Hematopoietic multipotent progenitor cell treated with erythropoietin and hydrocortisone succinate and interleukin-3 and kit ligand, for 15 days (in vitro differentiated cells): ENCODE results near the gene TBCD.

Experiments used
- DNase-seq: peaks from one replicate; pipeline ENCODE4 v3.0.0-alpha.2; 2015; ENCODE audit warnings: low spot score

Gene TBCD

GRCh38 chr17:82926081-82926480 lies 174.2 kb downstream of the TBCD start:
- no peak for DNase-seq

- DNase-seq = no peak
Observed at GRCh38 chr17:82926716-82927115, 174.9 kb downstream of the TBCD start.

- DNase-seq = no peak
Observed at GRCh38 chr17:82927311-82927660, 175.4 kb downstream of the TBCD start.

- no peak for DNase-seq
Observed at GRCh38 chr17:82927661-82928601, 176.1 kb downstream of the TBCD start.

GRCh38 chr17:82929011-82929622 lies 177.3 kb downstream of the TBCD start:
- DNase-seq = no peak

- DNase-seq = no peak
Observed at GRCh38 chr17:82929676-82930042, 177.8 kb downstream of the TBCD start.

- DNase-seq = no peak
Observed at GRCh38 chr17:82930043-82930923, 178.4 kb downstream of the TBCD start.

GRCh38 chr17:82930924-82931698 lies 179.2 kb downstream of the TBCD start:
- DNase-seq = no peak

- no peak for DNase-seq
Observed at GRCh38 chr17:82931699-82932517, 180.0 kb downstream of the TBCD start.

- no peak for DNase-seq
Observed at GRCh38 chr17:82932518-82933310, 180.8 kb downstream of the TBCD start.

- DNase-seq = no peak
Observed at GRCh38 chr17:82933911-82934310, 182.0 kb downstream of the TBCD start.

- no peak for DNase-seq
Observed at GRCh38 chr17:82935966-82936767, 184.3 kb downstream of the TBCD start.

GRCh38 chr17:82936768-82937171 lies 184.9 kb downstream of the TBCD start:
- no peak for DNase-seq

GRCh38 chr17:82937411-82938371 lies 185.8 kb downstream of the TBCD start:
- DNase-seq = no peak

GRCh38 chr17:82938486-82938872 lies 186.6 kb downstream of the TBCD start:
- DNase-seq = no peak

GRCh38 chr17:82938873-82939620 lies 187.2 kb downstream of the TBCD start:
- no peak for DNase-seq

- no peak for DNase-seq
Observed at GRCh38 chr17:82939621-82940135, 187.8 kb downstream of the TBCD start.
